SJCRH30 (cell line): ENCODE data around the gene DCAF5. TPM values are rescaled to one million over a fixed set of nuclear protein-coding genes. Genes with fewer than 3 reads are reported as not detected.

Source experiments
- DNase-seq, 2 experiments: peaks; one replicate each; pipeline ENCODE4 v3.0.0-alpha.2; 2015 to 2020
- H3K27ac ChIP-seq: fragments of 250-450 bp; sonication (Bioruptor Pico); 2 replicates; pipeline ENCODE4 v1.5.1; 2020; ENCODE audit warnings: mild to moderate bottlenecking, moderate library complexity
- H3K27me3 ChIP-seq: fragments of 250-450 bp; sonication (Bioruptor Pico); 2 replicates; pipeline ENCODE4 v1.5.1; 2020; ENCODE audit warnings: mild to moderate bottlenecking, moderate library complexity
- H3K36me3 ChIP-seq: fragments of 250-450 bp; sonication (Bioruptor Pico); 2 replicates; pipeline ENCODE4 v1.5.1; 2020; ENCODE audit warnings: mild to moderate bottlenecking, moderate library complexity
- H3K4me1 ChIP-seq: fragments of 250-450 bp; sonication (Bioruptor Pico); 2 replicates; pipeline ENCODE4 v1.5.1; 2020; ENCODE audit warnings: mild to moderate bottlenecking, moderate library complexity
- H3K4me3 ChIP-seq: fragments of 250-450 bp; sonication (Bioruptor Pico); 2 replicates; pipeline ENCODE4 v1.5.1; 2020; ENCODE audit warnings: mild to moderate bottlenecking, moderate library complexity
- H3K9me3 ChIP-seq: fragments of 250-450 bp; sonication (Bioruptor Pico); replicated peaks from 2 replicates; pipeline ENCODE4 v1.5.1; 2020; ENCODE audit warnings: mild to moderate bottlenecking, moderate library complexity
- total RNA-seq: library from RNA; depleted of rRNA; stranded (reverse); fragments of >200 nt; shearing (Covaris generic); gene quantifications from 2 replicates; pipeline ENCODE4 v1.2.3, GENCODE V29; 2014; rRNA removed

DCAF5 gene
- total RNA-seq, 1 experiment from 2014 or later = 29.0 TPM

GRCh38 chr14:69008421-69008884 lies 144.5 kb downstream of the DCAF5 start:
- Histone ChIP-seq H3K27me3 (no peaks in the 10 kb centered on the region), H3K27ac (no peak overlapping the region), H3K36me3 (no peaks in the 10 kb centered on the region), H3K4me1 (peaks cover 11% of the 10 kb centered on the region; the same call in 1 of the 2 replicates), H3K9me3 (no peaks in the 10 kb centered on the region), H3K4me3 (no peak overlapping the region)
- DNase-seq = peak; percentile 57 to 77

DNA sequence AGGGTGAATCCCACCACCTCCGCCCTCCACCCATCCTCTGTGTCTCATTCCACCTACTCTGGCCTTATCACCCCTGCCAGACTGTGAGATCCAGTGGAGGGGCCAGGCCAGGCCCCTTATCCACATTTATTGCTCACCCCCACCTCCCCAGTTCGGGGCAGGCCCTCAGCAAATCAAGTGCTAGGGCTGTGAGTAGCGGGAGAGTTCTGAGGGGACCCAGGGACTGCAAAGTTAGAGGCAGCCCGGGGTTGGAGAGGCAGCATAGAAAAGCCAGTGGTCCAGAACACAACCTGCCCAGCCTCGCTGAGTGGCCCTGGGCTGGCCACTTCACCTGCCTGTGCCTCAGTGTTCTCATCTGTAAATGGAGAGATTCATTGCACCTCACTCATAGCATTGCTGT lies 146.6 kb downstream of the DCAF5 start:
- Histone ChIP-seq H3K27ac (no peak overlapping the region), H3K4me1 (peaks cover 11% of the 10 kb centered on the region; the same call in 1 of the 2 replicates), H3K27me3 (no peaks in the 10 kb centered on the region), H3K9me3 (no peaks in the 10 kb centered on the region), H3K36me3 (no peaks in the 10 kb centered on the region), H3K4me3 (no peak overlapping the region)
- DNase-seq = no peak

GRCh38 chr14:69005432-69006148 lies 147.3 kb downstream of the DCAF5 start:
- no peaks in the 10 kb centered on the region for H3K36me3 ChIP-seq
- H3K4me3 ChIP-seq = no peak overlapping the region
- H3K4me1 ChIP-seq = peaks cover 11% of the 10 kb centered on the region; the same call in 1 of the 2 replicates
- DNase-seq = peak; percentile 69 to 76
- no peaks in the 10 kb centered on the region for H3K27me3 ChIP-seq
- no peak overlapping the region for H3K27ac ChIP-seq
- H3K9me3 ChIP-seq = no peaks in the 10 kb centered on the region; the same call in 1 of the 2 replicates

DNA sequence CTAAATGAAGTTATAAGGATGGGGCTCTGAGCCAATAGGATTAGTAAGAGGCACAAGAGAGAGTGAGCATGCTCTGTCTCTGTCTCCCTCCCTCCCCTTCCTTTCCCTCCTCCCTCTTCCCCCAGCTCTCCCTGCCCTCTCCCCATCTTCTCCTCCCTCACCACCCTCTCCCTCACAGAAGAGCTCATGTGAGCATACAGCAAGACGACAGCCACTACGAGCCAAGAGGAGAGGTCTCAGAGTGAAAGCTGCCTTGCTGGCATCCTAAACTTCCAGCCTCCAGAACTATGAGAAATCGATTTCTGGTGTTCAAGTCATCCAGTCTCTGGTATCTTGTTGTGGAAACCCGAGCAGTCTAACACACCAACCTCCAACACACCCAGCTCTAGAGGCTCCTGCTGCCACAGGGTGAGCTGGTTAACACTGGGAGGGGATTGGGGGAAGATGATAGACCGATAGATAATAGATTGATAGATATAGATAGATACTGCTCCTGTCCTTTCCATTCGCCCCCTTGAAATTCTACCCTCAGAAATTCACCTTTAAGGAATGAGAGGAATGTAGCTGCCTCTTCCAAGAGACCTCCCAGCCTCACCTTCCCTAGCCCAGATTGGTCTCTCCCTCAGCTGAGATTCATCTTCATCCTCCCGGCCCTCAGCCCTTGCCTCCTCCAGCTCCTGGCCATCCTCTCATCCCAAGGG lies 148.0 kb downstream of the DCAF5 start:
- H3K27ac ChIP-seq = no peak overlapping the region

GRCh38 chr14:69003626-69004025 lies 149.3 kb downstream of the DCAF5 start:
- Histone ChIP-seq H3K4me1 (peaks cover 11% of the 10 kb centered on the region; the same call in 1 of the 2 replicates), H3K27ac (no peak overlapping the region), H3K9me3 (no peaks in the 10 kb centered on the region; the same call in 1 of the 2 replicates), H3K27me3 (no peaks in the 10 kb centered on the region), H3K36me3 (no peaks in the 10 kb centered on the region), H3K4me3 (no peak overlapping the region)
- DNase-seq = no peak

More for the DNA sequence above, 148.0 kb downstream of the DCAF5 start:
- DNase-seq = no peak
- H3K36me3 ChIP-seq = no peaks in the 10 kb centered on the region
- H3K4me3 ChIP-seq = no peak overlapping the region
- H3K27me3 ChIP-seq = no peaks in the 10 kb centered on the region
- no peaks in the 10 kb centered on the region; the same call in 1 of the 2 replicates for H3K9me3 ChIP-seq
- peaks cover 11% of the 10 kb centered on the region; the same call in 1 of the 2 replicates for H3K4me1 ChIP-seq

DNA sequence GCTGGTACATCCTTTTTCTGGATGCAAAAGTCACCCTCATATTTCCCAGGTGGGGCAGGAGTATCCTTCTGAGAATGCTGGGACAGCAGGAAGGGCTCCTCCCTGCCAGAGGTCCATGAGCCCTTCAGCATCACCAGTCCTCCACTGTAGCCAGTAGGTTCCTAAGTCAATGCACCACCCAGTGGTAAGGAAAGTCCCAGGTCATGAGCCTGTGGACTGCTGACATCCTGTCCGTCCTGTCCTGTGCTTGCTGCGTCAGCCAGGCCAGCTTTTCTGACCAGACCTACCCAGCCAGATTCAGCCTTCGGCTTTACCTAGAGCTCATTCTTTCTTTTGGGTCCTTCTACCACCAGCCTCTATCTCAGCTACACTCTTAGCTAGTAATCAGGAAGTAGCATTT lies 150.8 kb downstream of the DCAF5 start:
- DNase-seq = no peak
- Histone ChIP-seq H3K27ac (no peak overlapping the region), H3K36me3 (no peaks in the 10 kb centered on the region), H3K4me3 (no peak overlapping the region), H3K27me3 (no peaks in the 10 kb centered on the region), H3K4me1 (peaks cover 11% of the 10 kb centered on the region; the same call in 1 of the 2 replicates), H3K9me3 (no peaks in the 10 kb centered on the region; the same call in 1 of the 2 replicates)

DNA sequence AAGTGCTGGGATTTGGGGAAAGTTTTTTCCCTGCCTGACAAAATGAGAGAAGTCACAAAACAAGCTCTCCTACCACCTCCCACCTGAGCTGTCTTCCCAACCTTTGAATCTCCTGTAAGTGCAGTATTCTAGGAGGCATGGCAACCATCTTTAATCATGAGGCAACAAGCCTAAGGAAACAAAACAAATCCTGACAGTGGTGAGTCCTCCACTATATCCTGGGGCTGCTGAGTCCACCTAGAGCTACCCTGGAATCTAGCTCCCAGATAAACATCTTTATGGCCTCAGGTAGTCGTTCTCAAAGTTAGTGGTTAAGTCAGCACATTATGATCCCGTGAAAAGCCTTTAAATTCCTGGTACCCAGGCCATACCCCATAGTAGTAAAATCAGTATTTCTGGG lies 151.5 kb downstream of the DCAF5 start:
- no peak overlapping the region for H3K4me3 ChIP-seq
- no peaks in the 10 kb centered on the region for H3K36me3 ChIP-seq
- H3K9me3 ChIP-seq = no peaks in the 10 kb centered on the region; the same call in 1 of the 2 replicates
- peaks cover 11% of the 10 kb centered on the region; the same call in 1 of the 2 replicates for H3K4me1 ChIP-seq
- H3K27ac ChIP-seq = no peak overlapping the region
- DNase-seq = no peak
- no peaks in the 10 kb centered on the region for H3K27me3 ChIP-seq

Other genes with a start within 250 kb of the DCAF5 start
- 101 and 104 TPM in 2 replicates for gene ACTN1, start 173.8 kb downstream of the DCAF5 start, total RNA-seq
- 9.8 and 10.0 TPM in 2 replicates for gene EXD2, start 38.4 kb upstream of the DCAF5 start, total RNA-seq
- 6.8 and 8.6 TPM in 2 replicates for gene GALNT16, start 107.0 kb upstream of the DCAF5 start, total RNA-seq
- gene ERH, start 245.2 kb upstream of the DCAF5 start, total RNA-seq = 195 and 212 TPM in 2 replicates
- gene SLC39A9, start 245.6 kb upstream of the DCAF5 start, total RNA-seq = 68.7 and 78.1 TPM in 2 replicates